GM21390 (cell line): ENCODE data around the gene FXR2.
A peak's percentile ranks its signal among the peaks of the same experiment; 100 is the strongest.
"Not testable (repeated sequence)": the region's sequence is repeated elsewhere in the genome, so short reads cannot be mapped to it uniquely, and the experiment has no call there.

Experiments used
- ATAC-seq: cut with Tn5 transposase; IDR thresholded peaks from one replicate; pipeline ENCODE4 v1.9.1; 2021; ENCODE audit not compliant: unreplicated experiment

Gene FXR2

GRCh38 chr17:7614425-7615264 is at the start of gene FXR2:
TSS of gene FXR2 (minus strand) at chr17:7614897. CDS start at chr17:7614532, 365 bp downstream.
- ATAC-seq, result peak; percentile 85

GRCh38 chr17:7656958-7657609 is 42.4 kb upstream of the FXR2 start:
- no peak for ATAC-seq

- ATAC-seq, result no peak
These were observed 40.8 kb upstream of the FXR2 start for GRCh38 chr17:7655541-7655840.

- ATAC-seq, result no peak
These were observed 40.3 kb upstream of the FXR2 start for GRCh38 chr17:7654832-7655540.

- ATAC-seq, result no peak
These were observed 38.0 kb upstream of the FXR2 start for GRCh38 chr17:7652388-7653356.

- no peak for ATAC-seq
These were observed 37.1 kb upstream of the FXR2 start for GRCh38 chr17:7651665-7652387.

- no peak for ATAC-seq
These were observed 36.5 kb upstream of the FXR2 start for GRCh38 chr17:7651097-7651664.

- no peak for ATAC-seq
These were observed 35.9 kb upstream of the FXR2 start, which contains the start of gene ATP1B2 for GRCh38 chr17:7650509-7651096. TSS of gene ATP1B2 (plus strand) at chr17:7650926. CDS start at chr17:7651519, 593 bp downstream.

- no peak for ATAC-seq
These were observed 32.3 kb upstream of the FXR2 start for GRCh38 chr17:7647018-7647417.

GRCh38 chr17:7646457-7646856 is 31.8 kb upstream of the FXR2 start:
- ATAC-seq, result no peak

GRCh38 chr17:7644775-7645174 is 30.1 kb upstream of the FXR2 start:
- ATAC-seq, result no peak

GRCh38 chr17:7641635-7642034 is 26.9 kb upstream of the FXR2 start:
- ATAC-seq, result not testable (repeated sequence)

GRCh38 chr17:7640783-7641182 is 26.1 kb upstream of the FXR2 start:
- ATAC-seq, result no peak

- ATAC-seq, result no peak
These were observed 21.5 kb upstream of the FXR2 start for GRCh38 chr17:7636163-7636562.

- no peak for ATAC-seq
These were observed 19.7 kb upstream of the FXR2 start for GRCh38 chr17:7634384-7634783.

- no peak for ATAC-seq
These were observed 18.4 kb upstream of the FXR2 start for GRCh38 chr17:7633093-7633492.

- no peak for ATAC-seq
These were observed 17.8 kb upstream of the FXR2 start for GRCh38 chr17:7632492-7632894.

- no peak for ATAC-seq
These were observed 17.0 kb upstream of the FXR2 start for GRCh38 chr17:7631398-7632380.
